ENCODE data around the gene PKP1.

PKP1 gene

GRCh38 chr1:201260648-201261311 lies 22.5 kb upstream of the PKP1 start:
- DNase-seq: no peak

GRCh38 chr1:201261771-201262547 lies 21.3 kb upstream of the PKP1 start:
- no peak for DNase-seq

- DNase-seq: no peak
Measured at GRCh38 chr1:201262963-201263608, 20.2 kb upstream of the PKP1 start.

- no peak for DNase-seq
Measured at GRCh38 chr1:201264072-201264471, 19.2 kb upstream of the PKP1 start.

GRCh38 chr1:201264554-201264953 lies 18.8 kb upstream of the PKP1 start:
- DNase-seq: no peak

GRCh38 chr1:201265756-201266155 lies 17.6 kb upstream of the PKP1 start:
- DNase-seq: no peak

- DNase-seq: no peak
Measured at GRCh38 chr1:201266276-201266675, 17.0 kb upstream of the PKP1 start.

GRCh38 chr1:201266774-201267173 lies 16.5 kb upstream of the PKP1 start:
- no peak for DNase-seq

GRCh38 chr1:201267481-201268229 lies 15.7 kb upstream of the PKP1 start:
- no peak for DNase-seq

- no peak for DNase-seq
Measured at GRCh38 chr1:201268604-201269151, 14.6 kb upstream of the PKP1 start.

- no peak for DNase-seq
Measured at GRCh38 chr1:201269281-201269680, 14.0 kb upstream of the PKP1 start.

GRCh38 chr1:201269900-201270410 lies 13.4 kb upstream of the PKP1 start:
- DNase-seq: no peak

- DNase-seq: no peak
Measured at GRCh38 chr1:201270616-201271390, 12.5 kb upstream of the PKP1 start.

GRCh38 chr1:201272799-201273198 lies 10.5 kb upstream of the PKP1 start:
- no peak for DNase-seq

GRCh38 chr1:201274616-201275252 lies 8.6 kb upstream of the PKP1 start:
- no peak for DNase-seq

- no peak for DNase-seq
Measured at GRCh38 chr1:201275253-201275666, 8.0 kb upstream of the PKP1 start.

- no peak for DNase-seq
Measured at GRCh38 chr1:201276891-201277290, 6.4 kb upstream of the PKP1 start.

GRCh38 chr1:201277441-201277840 lies 5.9 kb upstream of the PKP1 start:
- DNase-seq: no peak

GRCh38 chr1:201279313-201279712 lies 4.0 kb upstream of the PKP1 start:
- no peak for DNase-seq

- DNase-seq: no peak
Measured at GRCh38 chr1:201280884-201281283, 2.4 kb upstream of the PKP1 start.

GRCh38 chr1:201281573-201281972 lies 1.7 kb upstream of the PKP1 start:
- no peak for DNase-seq
